Gastroesophageal sphincter (tissue), 4 donors: ENCODE results near the gene CCDC60. TPM values are rescaled to one million over a fixed set of nuclear protein-coding genes. Genes with fewer than 3 reads are reported as not detected.

Source experiments
- ATAC-seq: fragments of 150-250 bp; one replicate; pipeline ENCODE4 v1.9.1; 2016; ENCODE audit warnings: mild to moderate bottlenecking, moderate library complexity
- H3K27ac ChIP-seq, 4 donors: fragments of 200-600 bp; sonication (generic) in 3 of 4; 1 replicate in 3 of 4; 2 replicates in 1 of 4; pipeline ENCODE4 v1.5.1; 2016 to 2019
- H3K27me3 ChIP-seq: fragments of 200-600 bp; sonication (generic); one replicate; pipeline ENCODE4 v1.5.1; 2019
- H3K36me3 ChIP-seq, 2 donors: fragments of 200-600 bp; sonication (generic); one replicate each; pipeline ENCODE4 v1.5.1; 2019; ENCODE audit warnings: control low read depth in 1 of 2
- H3K4me1 ChIP-seq, 3 donors: fragments of 200-600 bp; sonication (generic); 1 replicate in 2 of 3; 2 replicates in 1 of 3; pipeline ENCODE4 v1.5.1; 2016 to 2019; ENCODE audit warnings: control low read depth in 2 of 3
- H3K4me3 ChIP-seq, 2 donors: fragments of 200-600 bp; sonication (generic); one replicate each; pipeline ENCODE4 v1.5.1; 2019; ENCODE audit warnings: mild to moderate bottlenecking in 1 of 2, moderate library complexity in 1 of 2
- H3K9me3 ChIP-seq, 3 donors: fragments of 200-600 bp; sonication (generic); one replicate each; pipeline ENCODE4 v1.5.1; 2017 to 2019; ENCODE audit warnings: control low read depth in 2 of 3
- EP300 ChIP-seq: sonication (generic); formaldehyde crosslinking; IDR thresholded peaks from one replicate; pipeline ENCODE4 v1.6.1; 2017; ENCODE audit warnings: antibody characterized with exemption, mild to moderate bottlenecking
- POLR2A ChIP-seq, 2 donors: fragments of 450-650 bp; IDR thresholded peaks; one replicate each; pipeline ENCODE4 v1.6.1; 2017; ENCODE audit warnings: antibody characterized with exemption in 2 of 2, mild to moderate bottlenecking in 2 of 2, moderate library complexity in 1 of 2
- POLR2AphosphoS5 ChIP-seq: sonication (generic); formaldehyde crosslinking; IDR thresholded peaks from one replicate; pipeline ENCODE4 v1.6.1; 2017; ENCODE audit warnings: antibody characterized with exemption
- whole genome bisulfite sequencing, 2 donors: methylation state at CpG; one replicate each; pipeline ENCODE4 v1.1.5; 2018; ENCODE audit warnings: low coverage in 1 of 2; 5-methylcytosine and 5-hydroxymethylcytosine counted together
- total RNA-seq, 4 donors: library from RNA; depleted of rRNA; stranded (reverse); fragments of >200 nt; gene quantifications; one replicate each; pipeline ENCODE4 v1.1.0, GENCODE V29; 2016
- TF ChIP-seq, protein P1 (sequence below), 4 experiments: fragments of 200-600 bp in 2 of 4; fragments of 450-650 bp in 2 of 4; sonication (generic) in 1 of 4; IDR thresholded peaks; one replicate each; pipeline ENCODE4 v1.5.1; 2017 to 2019; ENCODE audit warnings: antibody characterized with exemption in 4 of 4, mild to moderate bottlenecking in 2 of 4, moderate library complexity in 2 of 4

The CCDC60 gene
- total RNA-seq, 4 donors from 2014 or later, result 0.40 TPM; not detected in 3

DNA sequence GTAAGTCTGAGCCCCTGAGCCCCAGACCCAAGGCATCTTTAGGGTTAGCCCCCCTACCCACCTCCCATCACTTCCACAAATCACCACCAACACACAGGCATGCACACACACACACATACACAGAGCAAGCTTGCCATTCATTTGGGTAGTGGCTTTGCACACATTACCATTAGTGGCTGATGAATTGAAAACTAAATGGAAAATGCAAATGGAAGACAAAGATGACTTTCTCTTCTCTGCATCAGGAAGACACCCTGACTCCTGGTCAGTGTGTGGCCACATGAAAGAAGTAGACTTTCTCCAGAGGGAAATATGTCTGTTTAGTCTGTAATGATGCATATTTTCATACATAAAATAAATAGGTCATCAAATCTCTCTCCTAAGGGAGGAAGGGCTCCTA is 55.2 kb downstream of the CCDC60 start:
- no peak overlapping the region for H3K27ac ChIP-seq
- no peak for ATAC-seq
- no peaks in the 10 kb centered on the region for H3K9me3 ChIP-seq
- no peaks in the 10 kb centered on the region for H3K27me3 ChIP-seq
- peaks cover 0 to 4% (median 0%) of the 10 kb centered on the region in 3 donors for H3K4me1 ChIP-seq
- H3K36me3 ChIP-seq, result no peaks in the 10 kb centered on the region
- TF ChIP-seq POLR2A (IDR thresholded peaks at IDR 0.05) (no peak), POLR2AphosphoS5 (no peak), EP300 (no peak)
- TF ChIP-seq, protein P1, sequence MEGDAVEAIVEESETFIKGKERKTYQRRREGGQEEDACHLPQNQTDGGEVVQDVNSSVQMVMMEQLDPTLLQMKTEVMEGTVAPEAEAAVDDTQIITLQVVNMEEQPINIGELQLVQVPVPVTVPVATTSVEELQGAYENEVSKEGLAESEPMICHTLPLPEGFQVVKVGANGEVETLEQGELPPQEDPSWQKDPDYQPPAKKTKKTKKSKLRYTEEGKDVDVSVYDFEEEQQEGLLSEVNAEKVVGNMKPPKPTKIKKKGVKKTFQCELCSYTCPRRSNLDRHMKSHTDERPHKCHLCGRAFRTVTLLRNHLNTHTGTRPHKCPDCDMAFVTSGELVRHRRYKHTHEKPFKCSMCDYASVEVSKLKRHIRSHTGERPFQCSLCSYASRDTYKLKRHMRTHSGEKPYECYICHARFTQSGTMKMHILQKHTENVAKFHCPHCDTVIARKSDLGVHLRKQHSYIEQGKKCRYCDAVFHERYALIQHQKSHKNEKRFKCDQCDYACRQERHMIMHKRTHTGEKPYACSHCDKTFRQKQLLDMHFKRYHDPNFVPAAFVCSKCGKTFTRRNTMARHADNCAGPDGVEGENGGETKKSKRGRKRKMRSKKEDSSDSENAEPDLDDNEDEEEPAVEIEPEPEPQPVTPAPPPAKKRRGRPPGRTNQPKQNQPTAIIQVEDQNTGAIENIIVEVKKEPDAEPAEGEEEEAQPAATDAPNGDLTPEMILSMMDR (IDR thresholded peaks at IDR 0.05), result no peak
- no peak overlapping the region for H3K4me3 ChIP-seq

DNA sequence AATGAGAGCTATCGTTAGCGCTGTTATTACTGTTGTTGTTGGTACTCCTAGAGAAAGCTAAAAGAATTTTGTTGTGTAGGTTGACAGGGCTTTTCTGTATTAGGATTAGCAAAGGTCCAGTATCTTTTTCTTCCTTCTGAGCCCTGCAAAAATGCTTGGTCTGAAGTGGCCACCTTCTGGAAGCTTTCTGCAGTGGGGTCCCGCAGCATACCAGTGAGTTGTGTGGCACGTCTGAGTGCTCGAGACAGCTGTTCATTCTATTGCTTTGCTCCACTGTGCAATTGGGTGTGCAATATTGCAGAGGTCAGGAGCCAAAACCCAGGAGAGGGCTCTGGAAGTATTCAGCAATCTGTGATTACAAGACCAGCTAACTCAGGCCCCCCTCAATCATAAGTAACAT is 57.1 kb downstream of the CCDC60 start:
- TF ChIP-seq POLR2AphosphoS5 (no peak), EP300 (no peak), POLR2A (IDR thresholded peaks at IDR 0.05) (no peak)
- TF ChIP-seq, protein P1 (IDR thresholded peaks at IDR 0.05), result no peak
- no peak for ATAC-seq
- no peaks in the 10 kb centered on the region for H3K36me3 ChIP-seq
- H3K4me1 ChIP-seq, result peaks cover 0 to under 1% (median 0%) of the 10 kb centered on the region in 3 donors
- no peak overlapping the region for H3K4me3 ChIP-seq
- H3K27ac ChIP-seq, result no peak overlapping the region
- 40 to 80% methylated on average over 2 of the region's 5 CpGs for WGBS, 2 donors
- H3K27me3 ChIP-seq, result no peaks in the 10 kb centered on the region
- H3K9me3 ChIP-seq, result no peaks in the 10 kb centered on the region

DNA sequence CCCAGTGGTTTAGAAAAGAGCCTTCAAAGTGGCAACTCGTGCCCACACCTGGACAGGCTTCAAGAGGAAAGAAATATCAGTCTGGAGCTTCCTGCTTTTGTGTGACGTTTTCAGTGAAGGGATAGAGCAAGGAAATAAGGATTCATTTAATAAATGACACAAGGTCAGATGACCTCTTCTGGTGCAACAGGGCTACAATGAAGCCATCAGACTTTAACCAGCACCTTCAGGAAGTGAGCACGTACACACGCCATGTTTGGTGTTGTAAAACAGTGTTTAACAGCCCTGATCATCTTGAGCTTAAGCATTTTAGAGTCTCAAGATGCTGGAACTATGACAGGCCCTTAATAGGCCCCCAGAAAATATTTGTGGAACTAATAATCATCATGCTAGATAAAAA is 59.1 kb downstream of the CCDC60 start:
- WGBS, 2 donors, result 46 to 56% methylated on average over 4 of the region's 4 CpGs
- H3K4me1 ChIP-seq, result no peaks in the 10 kb centered on the region
- no peak overlapping the region for H3K27ac ChIP-seq
- H3K27me3 ChIP-seq, result no peaks in the 10 kb centered on the region
- H3K36me3 ChIP-seq, result no peaks in the 10 kb centered on the region
- no peaks in the 10 kb centered on the region for H3K9me3 ChIP-seq
- H3K4me3 ChIP-seq, result no peak overlapping the region
- no peak for TF ChIP-seq POLR2A (IDR thresholded peaks at IDR 0.05)
- TF ChIP-seq, protein P1 (IDR thresholded peaks at IDR 0.05), result no peak
- TF ChIP-seq POLR2AphosphoS5, result no peak
- no peak for TF ChIP-seq EP300
- ATAC-seq, result no peak

DNA sequence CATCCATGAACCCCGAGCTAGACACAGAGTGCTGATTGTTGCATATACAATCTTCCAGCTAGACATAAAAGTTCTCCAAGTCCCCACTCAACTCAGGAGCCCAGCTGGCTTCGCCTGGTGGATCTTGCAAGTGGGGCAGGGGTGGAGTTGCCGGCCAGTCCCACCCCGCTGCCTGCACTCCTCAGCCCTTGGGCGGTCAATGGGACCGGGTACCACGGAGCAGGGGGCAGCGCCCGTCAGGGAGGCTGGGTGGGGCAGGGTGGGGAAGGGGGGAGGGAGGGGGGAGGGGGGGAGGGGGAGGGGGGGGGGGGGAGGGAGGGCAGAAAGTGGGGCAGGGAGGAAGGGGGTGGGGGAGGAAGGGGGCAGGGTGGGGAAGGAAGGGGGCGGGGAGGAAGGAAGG is 63.0 kb downstream of the CCDC60 start:
- H3K9me3 ChIP-seq, result no peaks in the 10 kb centered on the region
- no CpG with 5 or more reads among the region's 10 CpGs for WGBS, 2 donors
- H3K36me3 ChIP-seq, result no peaks in the 10 kb centered on the region
- H3K4me1 ChIP-seq, result no peaks in the 10 kb centered on the region
- no peak overlapping the region for H3K4me3 ChIP-seq
- no peak for ATAC-seq
- no peaks in the 10 kb centered on the region for H3K27me3 ChIP-seq
- H3K27ac ChIP-seq, result no peak overlapping the region
- TF ChIP-seq, protein P1 (IDR thresholded peaks at IDR 0.05), result no peak
- TF ChIP-seq POLR2A (IDR thresholded peaks at IDR 0.05) (no peak), POLR2AphosphoS5 (no peak), EP300 (no peak)

DNA sequence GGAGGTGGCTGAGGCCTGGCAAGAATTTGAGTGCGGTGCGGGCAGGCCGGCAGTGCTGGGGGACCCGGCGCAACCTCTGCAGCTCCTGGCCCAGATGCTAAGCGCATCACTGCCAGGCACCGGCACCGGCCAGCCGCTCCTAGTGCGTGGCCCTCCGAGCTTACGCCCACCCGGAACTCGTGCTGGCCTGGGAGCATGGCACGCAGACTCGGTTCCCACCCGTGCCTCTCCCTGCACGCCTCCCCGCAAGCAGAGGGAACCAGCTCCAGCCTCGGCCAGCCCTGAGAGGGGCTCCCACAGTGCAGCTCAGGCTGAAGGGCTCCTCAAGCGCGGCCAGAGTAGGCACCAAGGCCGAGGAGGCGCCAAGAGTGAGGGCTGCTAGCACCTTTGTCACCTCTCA is 63.7 kb downstream of the CCDC60 start:
- ATAC-seq, result no peak
- Histone ChIP-seq H3K4me3 (no peak overlapping the region), H3K27ac (no peak overlapping the region), H3K9me3 (no peaks in the 10 kb centered on the region), H3K36me3 (no peaks in the 10 kb centered on the region), H3K27me3 (no peaks in the 10 kb centered on the region), H3K4me1 (no peaks in the 10 kb centered on the region)
- WGBS, 2 donors, result 90% methylated on average over 4 of the region's 24 CpGs; no CpG with 5 or more reads in 1 of the 2 donors
- TF ChIP-seq POLR2AphosphoS5, result no peak
- TF ChIP-seq, protein P1 (IDR thresholded peaks at IDR 0.05), result no peak
- TF ChIP-seq EP300, result no peak
- no peak for TF ChIP-seq POLR2A (IDR thresholded peaks at IDR 0.05)
